Liver (tissue), 9 donors: ENCODE measurements around the gene SNTN. TPM values are rescaled to one million over a fixed set of nuclear protein-coding genes. Genes with fewer than 3 reads are reported as not detected.

Source experiments
- DNase-seq: peaks from one replicate; pipeline ENCODE4 v3.0.0-alpha.2; 2017; ENCODE audit warnings: low spot score
- H3K27ac ChIP-seq, 2 donors: one replicate each; pipeline ENCODE4 v1.7.0; 2013; ENCODE audit warnings: inconsistent platforms in 2 of 2, low read length in 2 of 2, control low read depth in 1 of 2, low read depth in 1 of 2, mild to moderate bottlenecking in 1 of 2
- H3K27me3 ChIP-seq, 4 donors: one replicate each; pipeline versions ENCODE4 v1.6.1 to v1.7.0; 2013; ENCODE audit warnings: low read length in 3 of 4, inconsistent platforms in 1 of 4, mild to moderate bottlenecking in 1 of 4, moderate library complexity in 1 of 4; ENCODE audit not compliant: control insufficient read depth in 4 of 4, insufficient read depth in 4 of 4
- H3K36me3 ChIP-seq, 4 donors: one replicate each; pipeline versions ENCODE4 v1.6.1 to v1.7.0; 2013; ENCODE audit warnings: low read length in 3 of 4, mild to moderate bottlenecking in 3 of 4, low read depth in 1 of 4, moderate library complexity in 1 of 4; ENCODE audit not compliant: control insufficient read depth in 4 of 4, insufficient read depth in 3 of 4
- H3K4me1 ChIP-seq, 4 donors: one replicate each; pipeline versions ENCODE4 v1.6.1 to v1.7.0; 2013; ENCODE audit warnings: low read length in 3 of 4, mild to moderate bottlenecking in 3 of 4, moderate library complexity in 1 of 4; ENCODE audit not compliant: control insufficient read depth in 4 of 4, insufficient read depth in 4 of 4
- H3K4me3 ChIP-seq, 3 donors: one replicate each; pipeline versions ENCODE4 v1.6.1 to v1.7.0; 2013; ENCODE audit warnings: low read length in 3 of 3, control low read depth in 1 of 3, low read depth in 1 of 3, mild to moderate bottlenecking in 1 of 3
- H3K9ac ChIP-seq, 2 donors: one replicate each; pipeline ENCODE4 v1.7.0; 2013; ENCODE audit warnings: low read length in 2 of 2, mild to moderate bottlenecking in 2 of 2, moderate library complexity in 2 of 2, control low read depth in 1 of 2, low read depth in 1 of 2
- H3K9me3 ChIP-seq, 4 donors: one replicate each; pipeline versions ENCODE4 v1.6.1 to v1.7.0; 2013; ENCODE audit warnings: low read length in 3 of 4; ENCODE audit not compliant: control insufficient read depth in 4 of 4
- ATF3 ChIP-seq: IDR thresholded peaks from 2 replicates; pipeline ENCODE4 v1.6.1; 2016; ENCODE audit warnings: antibody characterized with exemption
- CTCF ChIP-seq: fragments of 150-350 bp; IDR thresholded peaks from 2 replicates; pipeline ENCODE4 v1.5.1; 2017; ENCODE audit warnings: improper control_type of control experiment, low read depth, low read length; ENCODE audit not compliant: missing input control
- EGR1 ChIP-seq, 2 donors: IDR thresholded peaks; 2 replicates each; pipeline ENCODE4 v1.6.1; 2016 to 2018; ENCODE audit warnings: antibody characterized with exemption in 2 of 2, low read depth in 2 of 2
- FOXA1 ChIP-seq: IDR thresholded peaks from 2 replicates; pipeline ENCODE4 v1.6.1; 2016; ENCODE audit warnings: antibody characterized with exemption
- GABPA ChIP-seq, 2 donors: IDR thresholded peaks in 1 of 2; conservative IDR thresholded peaks in 1 of 2; 2 replicates each; pipeline ENCODE4 v1.6.1; 2016; ENCODE audit warnings: antibody characterized with exemption in 2 of 2, mild to moderate bottlenecking in 1 of 2, moderate library complexity in 1 of 2
- HNF4G ChIP-seq: IDR thresholded peaks from 2 replicates; pipeline ENCODE4 v1.6.1; 2016; ENCODE audit warnings: antibody characterized with exemption
- JUND ChIP-seq, 2 donors: IDR thresholded peaks; 2 replicates each; pipeline ENCODE4 v1.6.1; 2016; ENCODE audit warnings: antibody characterized with exemption in 2 of 2
- MAX ChIP-seq: IDR thresholded peaks from 2 replicates; pipeline ENCODE4 v1.6.1; 2016; ENCODE audit warnings: antibody characterized with exemption
- NR2F2 ChIP-seq: IDR thresholded peaks from 2 replicates; pipeline ENCODE4 v1.6.1; 2016; ENCODE audit warnings: antibody characterized with exemption
- RAD21 ChIP-seq, 2 donors: IDR thresholded peaks; 2 replicates each; pipeline ENCODE4 v1.6.1; 2016; ENCODE audit warnings: antibody characterized with exemption in 2 of 2, mild to moderate bottlenecking in 2 of 2
- REST ChIP-seq: IDR thresholded peaks from 2 replicates; pipeline ENCODE4 v1.6.1; 2016; ENCODE audit warnings: antibody characterized with exemption, mild to moderate bottlenecking
- RXRA ChIP-seq, 2 donors: IDR thresholded peaks; 2 replicates each; pipeline ENCODE4 v1.6.1; 2017 to 2018; ENCODE audit warnings: antibody characterized with exemption in 2 of 2, mild to moderate bottlenecking in 1 of 2
- SP1 ChIP-seq: IDR thresholded peaks from 2 replicates; pipeline ENCODE4 v1.6.1; 2018; ENCODE audit warnings: antibody characterized with exemption, mild to moderate bottlenecking
- TAF1 ChIP-seq: conservative IDR thresholded peaks from 2 replicates; pipeline ENCODE4 v1.6.1; 2016; ENCODE audit warnings: antibody characterized with exemption, mild to moderate bottlenecking
- YY1 ChIP-seq: IDR thresholded peaks from 2 replicates; pipeline ENCODE4 v1.6.1; 2016; ENCODE audit warnings: antibody characterized with exemption, mild to moderate bottlenecking
- ZBTB33 ChIP-seq: IDR thresholded peaks from 2 replicates; pipeline ENCODE4 v1.6.1; 2016; ENCODE audit warnings: antibody characterized with exemption
- WGBS: extraction: QIAGEN DNeasy Blood & Tissue Kit; methylation state at CpG from one replicate; pipeline ENCODE4 v1.1.7; 2013; 5-methylcytosine and 5-hydroxymethylcytosine counted together
- polyA plus RNA-seq, 2 donors: library from polyadenylated mRNA; stranded (reverse) in 1 of 2; unstranded in 1 of 2; fragments of 200-250 nt in 1 of 2; fragments of >200 nt in 1 of 2; fragmentation: Nextera tagmentation in 1 of 2; extraction: Ambion mirVana in 1 of 2; gene quantifications; one replicate each; pipeline versions ENCODE4 v1.2.1 to v1.2.3, GENCODE V29; 2013 to 2015
- total RNA-seq, 2 donors: library from RNA; depleted of rRNA; stranded (reverse); fragments of >200 nt; gene quantifications; one replicate each; pipeline ENCODE4 v1.2.3, GENCODE V29; 2014
- donor health status: healthy.
- donor health status: healthy.
- donor health status: healthy.
- donor health status: healthy.
- donor health status: healthy.

The SNTN gene
- total and polyA plus RNA-seq, 4 donors: not detected

GRCh38 chr3:63639806-63640205, 12.7 kb upstream of the SNTN start:
- Histone ChIP-seq H3K4me1 (no peaks in the 10 kb centered on the region), H3K9ac (no peak overlapping the region), H3K27me3 (peaks cover 0 to 2% (median 0%) of the 10 kb centered on the region in 4 donors), H3K9me3 (peaks cover 0 to 5% (median 4%) of the 10 kb centered on the region in 4 donors), H3K4me3 (no peak overlapping the region), H3K27ac (no peak overlapping the region), H3K36me3 (no peaks in the 10 kb centered on the region)
- TF ChIP-seq EGR1 (IDR thresholded peaks at IDR 0.05; ENCODE audit: low read depth in 2 of 2) (no peak), JUND (IDR thresholded peaks at IDR 0.05) (no peak), YY1 (no peak), NR2F2 (no peak), RXRA (IDR thresholded peaks at IDR 0.05) (no peak), SP1 (no peak), ATF3 (no peak), REST (no peak), HNF4G (no peak), ZBTB33 (no peak), CTCF (no peak), RAD21 (IDR thresholded peaks at IDR 0.05) (no peak)
- WGBS: 93% methylated on average over 2 of the region's 2 CpGs
- no peak for DNase-seq

- H3K9ac ChIP-seq: no peak overlapping the region
- no peaks in the 10 kb centered on the region for H3K4me1 ChIP-seq
- no peak overlapping the region for H3K27ac ChIP-seq
- 60% methylated on average over 1 of the region's 1 CpG for WGBS
- peaks cover 0 to 2% (median 0%) of the 10 kb centered on the region in 4 donors for H3K27me3 ChIP-seq
- H3K9me3 ChIP-seq: peaks cover 0 to 6% (median 5%) of the 10 kb centered on the region in 4 donors
- no peaks in the 10 kb centered on the region for H3K36me3 ChIP-seq
- no peak for DNase-seq
- H3K4me3 ChIP-seq: no peak overlapping the region
- TF ChIP-seq EGR1 (IDR thresholded peaks at IDR 0.05; ENCODE audit: low read depth in 2 of 2): no peak
- TF ChIP-seq MAX: no peak
- no peak for TF ChIP-seq SP1
- TF ChIP-seq ATF3: no peak
- no peak for TF ChIP-seq ZBTB33
- no peak for TF ChIP-seq RXRA (IDR thresholded peaks at IDR 0.05)
- TF ChIP-seq CTCF: no peak
- no peak for TF ChIP-seq FOXA1
- no peak for TF ChIP-seq YY1
- TF ChIP-seq HNF4G: no peak
- no peak for TF ChIP-seq GABPA (IDR thresholded peaks at IDR 0.05 in 1 of 2, conservative IDR thresholded peaks at IDR 0.05 in 1 of 2)
- TF ChIP-seq RAD21 (IDR thresholded peaks at IDR 0.05): no peak
- no peak for TF ChIP-seq TAF1
These were observed 10.0 kb upstream of the SNTN start for GRCh38 chr3:63642488-63642887.
